Retina (tissue), 1 donor: ENCODE measurements around the gene CCDC137.
"Not testable (repeated sequence)": the region's sequence is repeated elsewhere in the genome, so short reads cannot be mapped to it uniquely, and the experiment has no call there.

Experiments
- DNase-seq: peaks from one replicate; pipeline ENCODE4 v3.0.0-alpha.2; 2016

CCDC137 gene, protein sequence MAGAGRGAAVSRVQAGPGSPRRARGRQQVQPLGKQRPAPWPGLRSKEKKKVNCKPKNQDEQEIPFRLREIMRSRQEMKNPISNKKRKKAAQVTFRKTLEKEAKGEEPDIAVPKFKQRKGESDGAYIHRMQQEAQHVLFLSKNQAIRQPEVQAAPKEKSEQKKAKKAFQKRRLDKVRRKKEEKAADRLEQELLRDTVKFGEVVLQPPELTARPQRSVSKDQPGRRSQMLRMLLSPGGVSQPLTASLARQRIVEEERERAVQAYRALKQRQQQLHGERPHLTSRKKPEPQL

DNA sequence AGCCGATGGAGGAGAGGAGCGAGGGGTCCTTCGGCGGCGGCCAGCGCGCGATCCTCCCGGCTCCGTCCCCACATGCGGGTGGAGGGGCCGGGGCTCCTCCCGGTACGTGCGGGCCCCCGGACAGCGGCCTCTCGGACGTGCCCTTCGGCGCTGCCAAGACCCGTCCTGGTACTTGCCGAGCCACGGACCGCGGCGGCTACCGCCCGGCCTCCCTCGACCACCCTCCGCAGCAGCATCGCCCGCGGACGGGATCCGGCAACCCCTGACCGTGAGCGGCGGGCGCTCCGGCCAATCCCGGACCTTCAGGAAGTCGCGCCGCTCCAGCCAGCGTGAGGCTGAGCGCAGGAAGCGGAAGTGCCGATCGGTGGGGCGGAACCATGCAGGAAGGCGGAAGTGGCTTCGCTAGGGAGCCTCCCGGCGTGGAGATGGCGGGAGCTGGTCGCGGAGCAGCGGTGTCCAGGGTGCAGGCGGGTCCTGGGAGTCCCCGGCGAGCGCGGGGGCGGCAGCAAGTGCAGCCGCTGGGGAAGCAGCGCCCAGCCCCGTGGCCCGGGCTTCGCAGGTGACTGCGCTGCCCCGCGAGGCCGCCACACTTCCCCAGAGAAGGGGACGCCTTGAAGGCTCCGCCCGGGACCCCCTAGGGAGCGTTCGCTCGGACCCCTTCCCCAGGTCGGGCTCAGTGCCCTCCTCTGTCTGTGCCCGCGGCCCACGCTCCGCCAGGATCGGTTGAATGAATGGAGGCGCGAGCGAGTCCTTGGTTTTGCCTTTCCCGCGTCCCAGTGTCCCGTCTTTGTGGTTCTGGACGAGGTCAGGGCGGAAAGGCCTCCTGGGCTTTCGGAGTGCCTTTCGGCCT lies at the start of gene CCDC137, which contains the start of gene OXLD1:
Gene CCDC137, plus strand, starts transcription at position 396 of the 850 bp plus-strand sequence. Its CDS starts 30 bp downstream, at position 426.
Gene OXLD1, minus strand, starts transcription at position 264 of the 850 bp plus-strand sequence. Its CDS starts 28 bp downstream, at position 236.
- peak; percentile 95 for DNase-seq

DNA sequence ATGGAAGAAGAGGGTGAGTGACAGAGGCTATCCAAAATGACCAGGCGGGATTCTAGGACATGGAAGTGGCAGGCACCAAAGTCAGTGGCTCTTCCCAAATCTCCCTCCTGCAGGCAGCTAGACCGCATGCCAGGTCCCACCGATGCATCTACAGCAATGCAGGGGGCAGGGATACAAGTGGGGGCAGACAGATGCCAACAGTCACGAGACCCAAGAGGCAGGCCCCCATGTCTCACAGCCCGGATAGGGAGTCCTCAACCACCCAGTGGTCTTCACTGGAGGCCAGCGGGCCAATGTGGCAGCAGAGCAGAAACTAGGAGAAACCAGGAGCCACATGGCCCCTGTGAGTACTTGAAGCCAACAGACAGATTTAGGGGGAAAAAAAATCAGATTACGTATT lies 49.7 kb upstream of the CCDC137 start:
- no peak for DNase-seq

DNA sequence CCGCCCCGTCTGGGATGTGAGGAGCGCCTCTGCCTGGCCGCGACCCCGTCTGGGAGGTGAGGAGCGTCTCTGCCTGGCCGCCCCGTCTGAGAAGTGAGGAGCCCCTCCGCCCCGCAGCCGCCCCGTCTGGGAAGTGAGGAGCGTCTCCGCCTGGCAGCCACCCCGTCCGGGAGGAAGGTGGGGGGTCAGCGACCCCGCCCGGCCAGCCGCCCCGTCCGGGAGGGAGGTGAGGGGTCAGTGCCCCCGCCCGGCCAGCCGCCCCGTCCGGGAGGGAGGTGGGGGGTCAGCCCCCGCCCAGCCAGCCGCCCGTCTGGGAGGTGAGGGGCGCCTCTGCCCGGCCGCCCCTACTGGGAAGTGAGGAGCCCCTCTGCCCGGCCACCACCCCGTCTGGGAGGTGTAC lies 48.2 kb upstream of the CCDC137 start:
- DNase-seq, result not testable (repeated sequence)

DNA sequence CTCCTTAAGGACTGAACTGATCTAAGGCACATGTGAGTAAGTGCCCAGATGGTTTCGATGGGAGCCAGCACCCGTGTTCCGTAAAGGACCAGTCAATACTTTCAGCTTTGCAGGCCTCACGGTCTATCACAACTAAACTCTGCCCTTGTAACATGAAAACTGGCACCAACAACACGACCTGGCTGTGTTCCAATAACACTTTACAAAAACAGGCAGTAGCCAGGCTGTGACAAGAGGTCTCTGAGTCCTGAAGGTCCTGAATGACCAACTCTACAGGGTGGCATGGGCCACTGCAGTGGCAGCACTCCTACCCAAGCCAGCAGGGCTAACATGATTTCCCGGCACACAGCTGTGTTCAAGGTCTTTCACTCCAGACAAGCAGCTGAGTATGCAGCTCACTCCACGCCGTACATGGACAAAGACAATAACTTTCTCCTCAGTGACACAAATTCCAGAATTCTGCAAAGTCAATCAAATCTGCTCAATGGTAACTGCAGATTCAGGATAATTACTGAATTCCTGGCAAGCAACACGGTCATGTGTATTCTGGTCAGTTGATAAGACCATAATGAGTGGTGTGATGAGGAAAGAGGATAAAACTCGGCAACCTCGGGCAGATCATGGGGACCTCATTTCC lies 44.9 kb upstream of the CCDC137 start:
- DNase-seq, result no peak

DNA sequence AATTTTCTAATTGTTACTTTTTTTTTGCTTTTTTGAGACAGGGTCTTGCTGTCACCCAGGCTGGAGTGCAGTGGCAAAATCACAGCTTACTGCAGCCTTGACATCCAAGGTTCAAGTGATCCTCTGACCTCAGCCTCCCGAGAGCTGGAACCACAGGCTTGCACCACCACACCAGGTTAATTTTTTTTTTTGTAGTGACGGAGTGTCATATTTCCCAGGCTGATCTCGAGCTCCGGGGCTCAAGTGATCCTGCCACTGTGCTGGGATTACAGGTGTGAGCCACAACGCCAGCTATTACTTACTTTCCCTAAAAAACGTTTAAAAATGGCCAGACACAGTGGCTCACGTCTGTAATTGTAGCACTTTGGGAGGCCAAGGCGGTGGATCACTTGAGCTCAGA lies 36.3 kb upstream of the CCDC137 start:
- DNase-seq, result no peak

DNA sequence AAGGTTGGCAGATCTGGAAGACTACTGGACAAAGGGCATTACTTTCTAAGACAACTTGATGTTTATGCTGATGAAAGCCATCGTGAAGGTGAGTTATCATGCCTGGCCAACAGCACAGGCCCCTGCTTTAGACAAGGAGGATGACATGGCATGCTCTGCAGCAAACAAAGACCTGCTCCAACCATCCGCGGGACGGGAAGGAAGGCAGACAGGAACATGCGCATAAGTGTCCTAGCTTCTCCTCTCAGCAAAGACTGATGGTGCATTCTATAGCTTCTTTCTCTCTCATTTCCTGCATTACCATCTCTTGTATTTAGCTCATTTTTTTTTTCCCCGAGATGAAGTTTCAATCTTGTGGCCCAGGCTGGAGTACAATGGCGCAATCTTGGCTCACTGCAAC lies 35.1 kb upstream of the CCDC137 start:
- no peak for DNase-seq

DNA sequence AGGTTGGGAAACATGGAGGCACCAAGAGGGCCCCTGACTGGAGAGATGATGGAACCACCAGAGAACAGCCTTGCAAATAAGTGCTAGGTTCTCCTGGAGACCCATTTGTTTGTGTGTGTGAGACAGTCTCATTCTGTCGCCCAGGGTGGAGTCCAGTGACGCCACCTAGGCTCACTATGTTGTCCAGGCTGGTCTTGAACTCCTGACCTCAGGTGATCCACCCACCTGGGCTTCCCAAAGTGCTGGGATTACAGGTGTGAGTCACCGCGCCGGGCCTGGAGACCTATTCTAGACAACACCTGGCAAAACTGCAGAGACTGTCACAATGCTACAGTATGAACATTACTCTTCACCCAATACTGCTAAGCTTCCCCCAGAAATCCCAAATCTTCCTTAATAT lies 31.1 kb upstream of the CCDC137 start:
- DNase-seq, result no peak

DNA sequence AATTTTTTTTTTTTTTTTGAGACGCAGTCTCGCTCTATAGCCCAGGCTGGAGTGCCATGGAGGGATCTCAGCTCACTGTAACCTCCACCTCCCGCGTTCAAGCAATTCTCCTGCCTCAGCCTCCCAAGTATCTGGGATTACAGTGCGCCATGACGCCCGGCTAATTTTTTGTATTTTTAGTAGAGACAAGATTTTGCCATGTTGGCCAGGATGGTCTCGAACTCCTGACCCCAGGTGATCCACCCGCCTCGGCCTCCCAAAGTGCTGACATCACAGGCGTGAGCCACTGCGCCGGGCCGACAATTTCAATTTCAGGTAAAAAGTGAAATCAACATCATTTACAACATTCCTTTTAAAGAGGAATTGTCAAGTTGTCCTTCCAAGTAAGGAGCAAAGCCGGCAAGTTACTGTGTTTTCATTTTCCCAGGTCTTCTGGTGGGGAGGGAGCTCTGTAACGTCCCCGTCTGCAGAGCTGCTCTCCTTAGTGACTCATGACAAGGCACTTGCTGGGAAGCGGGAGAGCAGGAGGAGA lies 30.5 kb upstream of the CCDC137 start:
- no peak for DNase-seq

DNA sequence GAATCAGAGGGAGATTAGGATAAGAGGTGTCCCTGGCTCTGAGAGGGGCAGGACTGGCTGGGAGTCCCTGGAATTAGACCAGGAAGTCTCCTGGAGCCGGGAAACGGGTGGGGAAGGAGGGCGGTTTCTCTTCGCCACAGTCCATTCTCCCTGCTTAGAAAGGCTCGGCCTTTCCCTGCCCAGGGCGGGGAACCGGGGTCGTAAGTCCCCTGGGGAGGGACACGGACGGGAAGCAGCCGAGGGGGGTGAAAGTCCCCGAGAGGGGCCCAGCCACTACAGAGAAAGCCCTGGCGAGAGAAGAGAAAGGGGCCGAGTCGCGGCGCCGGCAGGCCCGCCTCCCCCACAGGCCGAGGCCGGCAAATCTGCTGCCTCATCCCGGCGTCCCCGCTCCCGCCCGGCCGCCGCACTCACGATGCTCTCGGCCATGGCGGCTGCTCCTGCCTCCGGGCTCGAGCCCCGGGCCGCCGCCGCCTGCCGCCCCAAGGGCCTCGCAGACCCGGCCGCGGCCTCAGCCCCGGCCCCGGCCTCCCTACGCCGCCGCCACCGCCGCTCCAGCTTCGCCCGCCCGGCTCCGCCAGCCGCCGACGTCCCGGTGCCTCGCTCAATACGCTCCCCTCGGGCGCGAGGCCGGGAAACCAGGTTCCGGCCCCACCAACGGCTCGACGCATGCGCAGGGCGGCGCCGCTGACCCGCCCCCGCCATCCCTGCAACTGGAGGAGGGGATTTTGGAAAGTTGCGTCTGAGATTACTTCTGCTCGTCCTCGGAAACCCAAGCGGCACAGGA lies 29.8 kb upstream of the CCDC137 start, which contains the start of the genes NPLOC4 and TSPAN10:
Gene NPLOC4, minus strand, starts transcription at position 608 of the 784 bp plus-strand sequence. Its CDS starts 182 bp downstream, at position 426.
Gene TSPAN10, plus strand, starts transcription at position 692 of the 784 bp plus-strand sequence. CDS start 5,217 bp downstream, outside the sequence.
- peak; percentile 91 for DNase-seq

DNA sequence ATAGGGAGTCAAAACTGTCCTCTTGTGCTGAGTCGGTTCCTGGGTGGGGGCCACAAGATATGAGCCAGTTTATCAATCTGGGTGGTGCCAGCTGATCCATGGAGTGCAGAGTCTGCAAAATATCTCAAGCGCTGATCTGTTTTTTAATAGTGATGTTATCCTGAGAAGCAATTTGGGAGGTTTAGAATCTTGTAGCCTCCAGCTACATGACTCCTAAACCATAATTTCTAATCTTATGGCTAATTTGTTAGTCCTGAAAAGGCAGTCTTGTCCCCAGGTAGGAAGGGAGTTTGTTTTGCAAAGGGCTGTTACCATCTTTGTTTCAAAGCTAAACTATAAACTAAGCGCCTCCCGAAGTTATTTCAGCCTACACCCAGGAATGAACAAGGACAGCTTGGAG lies 27.9 kb upstream of the CCDC137 start:
- DNase-seq, result no peak

DNA sequence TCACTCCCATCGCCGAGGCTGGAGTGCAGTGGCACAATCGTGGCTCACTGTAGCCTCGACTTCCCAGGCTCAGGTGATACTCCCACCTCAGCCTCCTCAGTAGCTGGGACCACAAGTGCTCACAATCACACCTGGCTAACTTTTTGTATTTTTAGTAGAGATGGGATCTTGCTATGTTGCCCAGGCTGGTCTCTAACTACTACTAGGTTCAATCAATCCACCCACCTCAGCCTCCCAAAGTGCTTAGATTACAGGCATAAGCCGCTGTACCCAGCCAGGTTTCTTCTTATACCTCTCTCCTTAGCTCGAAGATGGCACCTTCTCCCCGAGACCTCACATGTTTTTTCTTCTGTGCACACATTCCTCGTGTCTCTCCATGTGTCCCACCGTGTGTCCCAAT lies 26.5 kb upstream of the CCDC137 start:
- no peak for DNase-seq

DNA sequence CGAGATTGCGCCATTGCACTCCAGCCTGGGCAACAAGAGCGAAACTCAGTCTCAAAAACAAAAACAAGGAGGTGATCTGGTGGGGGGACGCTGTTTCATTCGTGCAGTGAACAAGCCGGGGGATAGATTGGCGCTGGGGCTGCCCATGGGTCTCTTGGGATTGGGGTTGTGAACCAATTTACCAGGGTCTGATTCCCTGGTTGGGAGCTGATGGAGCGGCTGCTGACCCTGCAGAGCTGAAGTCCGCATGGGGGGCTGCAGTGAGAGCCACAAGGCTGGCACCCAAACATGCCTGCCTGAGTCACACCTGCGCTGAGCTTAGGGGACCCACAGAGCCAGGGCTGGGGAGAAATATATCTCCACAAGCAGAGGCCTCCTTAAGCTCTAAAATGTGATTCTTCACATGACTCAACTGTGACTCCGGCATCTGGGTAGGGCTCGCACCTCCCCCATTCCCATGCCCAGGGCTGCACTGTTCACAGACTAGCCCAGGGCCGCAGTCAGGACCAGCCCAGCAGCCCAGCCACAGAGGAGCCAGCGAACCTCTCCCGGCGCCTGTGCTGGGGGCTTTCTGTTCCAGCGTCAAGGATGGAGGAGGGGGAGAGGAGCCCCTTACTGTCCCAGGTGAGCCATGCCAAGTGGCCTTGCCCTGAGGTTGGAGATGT lies 24.6 kb upstream of the CCDC137 start:
- DNase-seq, result no peak

DNA sequence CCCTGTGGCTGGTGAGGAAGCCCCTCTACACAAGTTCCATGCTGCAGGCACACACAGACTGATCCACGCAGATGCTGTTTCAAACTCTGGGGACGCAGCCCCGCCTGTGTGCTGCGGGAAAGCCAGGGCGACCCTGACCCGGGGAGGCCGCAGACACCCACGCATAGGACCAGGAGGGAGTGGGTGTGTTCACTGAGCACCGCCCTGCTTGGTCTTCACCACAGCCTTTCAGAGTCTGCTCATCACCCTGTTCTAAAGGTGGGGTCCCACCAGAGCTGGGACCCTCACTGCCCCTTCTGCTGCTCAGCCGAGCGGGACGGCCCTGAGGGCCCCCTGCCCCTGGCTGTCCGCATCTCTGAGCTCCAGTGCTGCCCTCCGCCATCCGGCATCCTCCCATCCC lies 22.0 kb upstream of the CCDC137 start:
- no peak for DNase-seq

DNA sequence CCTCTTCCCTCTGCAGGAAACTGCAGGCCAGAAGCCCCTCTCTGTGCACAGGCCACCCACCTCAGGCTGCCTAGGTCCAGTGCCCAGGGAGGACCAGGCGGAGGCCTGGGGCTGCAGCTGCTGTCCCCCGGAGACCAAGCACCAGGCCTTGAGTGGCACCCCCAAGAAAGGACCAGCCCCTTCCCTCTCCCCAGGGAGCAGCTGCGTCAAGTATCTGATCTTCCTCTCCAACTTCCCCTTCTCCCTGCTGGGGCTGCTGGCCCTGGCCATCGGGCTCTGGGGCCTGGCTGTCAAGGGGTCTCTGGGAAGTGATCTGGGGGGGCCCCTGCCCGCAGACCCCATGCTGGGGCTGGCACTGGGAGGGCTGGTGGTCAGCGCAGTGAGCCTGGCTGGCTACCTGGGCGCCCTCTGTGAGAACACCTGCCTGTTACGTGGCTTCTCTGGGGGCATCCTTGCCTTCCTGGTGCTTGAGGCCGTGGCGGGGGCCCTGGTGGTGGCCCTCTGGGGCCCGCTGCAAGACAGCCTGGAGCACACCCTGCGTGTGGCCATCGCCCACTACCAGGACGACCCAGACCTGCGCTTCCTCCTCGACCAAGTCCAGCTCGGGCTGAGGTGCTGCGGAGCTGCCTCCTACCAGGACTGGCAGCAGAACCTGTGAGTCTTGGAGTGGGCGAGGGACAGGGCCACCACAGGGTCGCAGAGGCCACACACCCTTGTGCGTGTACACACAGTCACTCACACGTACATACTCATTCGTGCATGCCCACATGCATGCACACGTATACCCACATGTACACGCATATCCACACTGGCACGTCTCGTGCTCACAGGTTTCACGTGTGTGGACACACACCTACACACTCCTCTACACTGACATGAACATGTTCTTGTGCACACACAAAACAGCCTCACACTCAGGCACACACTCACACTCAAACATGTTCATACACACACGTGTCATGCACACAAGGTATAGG lies 21.3 kb upstream of the CCDC137 start:
- DNase-seq, result no peak

DNA sequence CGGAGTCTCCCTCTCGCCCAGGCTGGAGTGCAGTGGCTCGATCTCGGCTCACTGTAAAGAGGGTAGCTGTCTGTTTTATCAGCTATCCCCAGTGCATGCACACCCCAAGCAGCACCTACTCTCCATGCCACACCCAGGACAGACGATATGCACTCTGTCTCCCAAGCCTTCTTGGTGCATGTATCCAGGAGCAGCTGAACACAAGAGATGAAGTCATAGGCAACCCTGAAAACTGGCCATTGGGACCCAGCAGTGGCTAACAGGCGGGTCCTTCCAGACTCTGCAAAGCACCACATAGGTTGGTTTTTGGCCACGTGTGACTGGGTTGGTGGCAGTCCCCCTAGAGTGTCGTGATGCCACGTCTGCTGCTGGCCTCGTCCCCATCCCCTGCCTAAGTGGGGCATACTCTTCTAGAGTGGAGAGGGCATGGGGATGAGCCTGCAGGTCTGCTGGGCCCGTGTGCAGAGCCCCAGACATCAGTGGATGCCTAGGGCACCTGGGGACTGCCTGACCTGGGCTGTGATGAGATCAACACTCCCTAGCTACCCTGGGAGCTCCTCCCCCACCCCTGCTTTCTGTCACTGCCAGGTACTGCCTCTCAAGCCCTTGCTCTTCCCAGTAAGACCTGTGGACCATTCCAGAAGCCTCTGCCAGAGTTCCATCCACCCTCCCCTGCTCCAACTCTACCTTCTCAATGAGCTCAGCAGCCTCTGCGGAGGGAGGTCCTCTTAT lies 19.5 kb upstream of the CCDC137 start:
- DNase-seq, result no peak

DNA sequence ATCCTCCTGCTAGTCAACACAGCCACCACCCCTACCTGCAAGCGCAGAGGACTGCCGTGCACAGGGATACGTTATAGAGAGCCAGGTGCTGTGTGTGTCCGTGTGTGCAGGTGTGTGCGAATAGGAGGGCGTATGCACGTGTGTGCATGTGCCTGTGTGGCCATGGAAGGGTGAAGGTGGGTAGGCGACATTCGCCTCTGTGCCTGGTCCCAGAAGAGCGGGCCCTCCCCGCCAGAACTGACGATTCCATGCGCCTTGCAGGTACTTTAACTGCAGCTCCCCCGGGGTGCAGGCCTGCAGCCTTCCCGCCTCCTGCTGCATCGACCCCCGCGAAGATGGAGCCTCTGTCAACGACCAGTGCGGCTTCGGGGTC lies 18.9 kb upstream of the CCDC137 start:
- peak; percentile 14 for DNase-seq

DNA sequence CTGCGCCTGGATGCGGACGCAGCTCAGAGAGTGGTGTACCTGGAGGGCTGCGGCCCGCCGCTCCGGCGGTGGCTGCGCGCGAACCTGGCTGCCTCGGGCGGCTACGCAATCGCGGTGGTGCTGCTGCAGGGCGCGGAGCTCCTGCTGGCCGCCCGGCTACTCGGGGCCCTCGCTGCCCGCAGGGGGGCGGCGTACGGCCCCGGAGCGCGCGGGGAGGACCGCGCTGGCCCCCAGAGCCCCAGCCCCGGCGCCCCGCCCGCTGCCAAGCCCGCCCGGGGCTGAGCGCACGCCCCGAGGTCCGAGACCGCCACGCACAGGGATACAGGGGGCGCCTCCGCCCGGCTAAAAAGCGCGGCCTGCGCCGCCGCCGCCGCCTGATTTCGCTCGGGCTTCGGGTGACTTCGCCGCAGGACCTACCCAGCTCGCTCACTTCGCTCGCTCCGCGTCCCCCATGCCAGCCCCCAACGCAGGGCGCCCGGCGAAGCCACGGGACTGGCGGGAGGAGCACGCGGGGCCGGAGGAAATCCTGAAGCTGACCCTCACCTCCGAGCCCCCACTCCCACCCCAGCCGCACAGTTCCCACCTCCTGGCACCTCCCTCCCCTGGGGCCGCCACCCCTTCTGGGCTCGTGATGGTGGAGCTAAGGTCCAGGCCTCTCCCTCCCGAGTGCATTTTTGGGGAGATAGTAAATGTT lies 18.4 kb upstream of the CCDC137 start:
- peak; percentile 20 for DNase-seq

DNA sequence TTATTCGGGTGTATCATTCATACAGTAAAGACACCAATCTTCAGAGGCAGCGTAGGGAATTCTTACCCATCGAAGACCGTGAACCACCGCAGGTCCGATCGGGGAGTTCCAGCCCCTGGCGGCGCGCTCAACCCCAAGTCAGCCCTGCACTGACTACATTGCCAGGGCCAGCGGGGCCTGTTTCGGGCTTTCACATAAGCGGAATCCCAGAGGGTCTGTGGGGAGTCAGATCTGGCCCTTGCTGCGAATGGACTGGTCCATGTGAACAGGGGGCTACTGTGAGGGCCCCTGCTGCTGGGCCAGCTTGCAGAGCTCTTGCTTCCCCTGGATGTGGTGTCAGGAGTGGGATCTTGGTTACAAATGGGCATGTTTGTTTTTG lies 17.8 kb upstream of the CCDC137 start:
- no peak for DNase-seq

DNA sequence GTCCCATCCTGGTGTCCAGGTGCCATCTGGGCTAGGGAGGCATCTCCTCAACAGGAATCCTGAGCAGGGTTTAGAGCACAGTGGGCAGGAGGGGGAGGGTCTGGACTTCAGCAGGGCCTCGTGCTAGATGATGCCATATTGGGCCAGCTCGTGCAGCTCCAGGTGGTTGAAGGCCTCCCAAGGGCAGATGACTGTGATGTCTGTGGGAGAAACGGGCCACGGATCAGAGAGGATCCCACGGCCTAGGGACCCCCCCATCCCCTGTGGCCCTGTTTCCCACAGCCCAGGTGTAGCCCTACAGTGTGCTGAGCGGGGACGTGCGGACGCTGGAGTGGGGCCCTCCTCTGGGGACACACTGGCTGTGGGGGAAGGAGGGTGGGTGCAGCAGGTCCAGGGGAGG lies 15.6 kb upstream of the CCDC137 start:
- no peak for DNase-seq
